ENCODE data around the gene TPP2. TPM values are rescaled to one million over a fixed set of nuclear protein-coding genes. Genes with fewer than 3 reads are reported as not detected.

Gene TPP2
- total RNA-seq, 2 donors from 2014 or later = 60.2 to 99.3 TPM

DNA sequence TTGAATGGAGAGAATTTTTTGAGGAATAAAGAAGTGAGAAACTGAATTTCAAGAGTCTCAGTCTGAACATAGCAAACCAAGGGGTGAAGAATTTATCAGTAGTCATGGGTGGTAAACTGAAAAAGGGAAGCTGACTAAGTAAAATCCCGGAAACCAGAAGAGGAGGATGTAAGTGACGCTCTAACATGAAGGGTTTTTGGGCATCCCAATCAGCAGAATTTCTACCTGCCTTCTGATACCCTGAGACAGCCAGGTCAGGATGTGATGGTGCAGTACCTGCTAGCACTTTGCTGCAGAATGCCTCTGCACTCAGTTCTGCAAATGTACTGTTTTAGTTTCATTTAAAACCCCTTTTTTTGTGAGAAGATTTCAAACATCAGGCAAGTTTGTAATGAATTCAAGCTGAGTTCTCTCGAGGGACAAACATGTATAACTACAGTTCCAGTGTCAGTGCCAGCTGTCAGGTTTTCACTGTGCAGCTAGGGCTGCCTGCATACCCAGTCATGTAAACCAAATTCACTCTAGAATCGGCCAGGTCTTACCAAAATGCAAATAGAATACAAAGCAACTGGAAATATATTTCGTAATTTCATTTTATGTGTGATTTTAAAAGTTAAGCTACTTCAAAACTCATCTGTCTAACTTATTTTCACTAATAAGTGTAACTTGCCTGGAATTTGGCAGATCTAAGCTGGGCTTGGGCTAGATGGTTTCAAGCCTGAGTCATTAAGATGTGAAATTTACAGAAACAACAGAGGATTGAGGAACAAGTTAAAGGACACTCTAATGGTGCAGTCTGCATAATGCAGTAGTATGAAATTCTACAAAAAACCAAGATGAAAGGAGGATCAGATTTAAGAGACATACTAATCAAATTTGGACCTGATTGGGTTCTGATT, 84.3 kb downstream of the TPP2 start:
- H3K27ac Mint-ChIP-seq = peak overlapping the region; percentile 26 to 73
- peak overlapping the region; percentile 21 for H3K4me3 Mint-ChIP-seq

DNA sequence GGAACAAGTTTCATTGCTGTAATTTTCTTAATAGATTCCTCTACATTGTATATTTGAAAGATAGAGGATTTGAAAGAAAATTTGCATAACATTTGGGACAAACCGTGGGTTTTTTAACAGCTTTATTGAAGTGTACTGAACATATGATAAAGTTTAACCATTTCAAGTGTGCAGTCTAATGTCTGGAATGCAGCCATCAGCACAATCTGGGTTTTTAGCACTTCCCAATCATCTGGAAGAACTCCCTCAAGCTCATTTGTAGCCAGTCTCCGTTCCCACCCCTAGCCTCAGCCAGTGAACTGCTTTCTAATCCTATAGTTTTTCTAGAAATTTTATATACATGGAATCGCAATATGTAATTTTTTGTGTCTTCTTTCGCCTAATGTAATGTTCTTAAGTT, 85.4 kb downstream of the TPP2 start:
- Mint-ChIP-seq H3K4me1 (ENCODE audit: low read depth in 2 of 2) (peaks cover 31 to 32% of the 10 kb centered on the region in 2 donors), H3K27me3 (no peaks in the 10 kb centered on the region), H3K27ac (no peak overlapping the region), H3K36me3 (peaks cover 14% of the 10 kb centered on the region), H3K4me3 (no peak overlapping the region), H3K9me3 (no peaks in the 10 kb centered on the region)
- no peak for ATAC-seq
- DNase-seq (ENCODE audit: low spot score) = no peak

More for the DNA sequence above, 84.3 kb downstream of the TPP2 start:
- Mint-ChIP-seq H3K9me3 (no peaks in the 10 kb centered on the region), H3K27me3 (no peaks in the 10 kb centered on the region), H3K36me3 (peaks cover 16% of the 10 kb centered on the region), H3K4me1 (ENCODE audit: low read depth in 2 of 2) (peaks cover 28 to 32% of the 10 kb centered on the region in 2 donors)
- DNase-seq (ENCODE audit: low spot score) (no peak), ATAC-seq (peak in 1 of 2 donors; percentile 68)

GRCh38 chr13:102682727-102683126, 85.9 kb downstream of the TPP2 start:
- Mint-ChIP-seq H3K27me3 (no peaks in the 10 kb centered on the region), H3K27ac (no peak overlapping the region), H3K4me3 (no peak overlapping the region), H3K36me3 (peaks cover 9% of the 10 kb centered on the region), H3K9me3 (no peaks in the 10 kb centered on the region), H3K4me1 (ENCODE audit: low read depth in 2 of 2) (peaks cover 31 to 32% of the 10 kb centered on the region in 2 donors)
- no peak for DNase-seq (ENCODE audit: low spot score)
- peak in 1 of 2 donors; percentile 61 for ATAC-seq

- ATAC-seq (no peak), DNase-seq (ENCODE audit: low spot score) (no peak)
- H3K9me3 Mint-ChIP-seq = no peaks in the 10 kb centered on the region
- H3K36me3 Mint-ChIP-seq = peaks cover 6% of the 10 kb centered on the region
- H3K27ac Mint-ChIP-seq = no peak overlapping the region
- H3K4me3 Mint-ChIP-seq = no peak overlapping the region
- peaks cover 32 to 37% of the 10 kb centered on the region in 2 donors for H3K4me1 Mint-ChIP-seq (ENCODE audit: low read depth in 2 of 2)
- peaks cover 0 to 4% of the 10 kb centered on the region in 2 donors for H3K27me3 Mint-ChIP-seq
These were observed 86.9 kb downstream of the TPP2 start for GRCh38 chr13:102683637-102684036.

GRCh38 chr13:102686024-102686423, 89.2 kb downstream of the TPP2 start:
- DNase-seq (ENCODE audit: low spot score) = no peak
- no peak overlapping the region for H3K27ac Mint-ChIP-seq
- no peak for ATAC-seq
- no peaks in the 10 kb centered on the region for H3K9me3 Mint-ChIP-seq
- no peaks in the 10 kb centered on the region for H3K36me3 Mint-ChIP-seq
- H3K27me3 Mint-ChIP-seq = peaks cover 0 to 8% of the 10 kb centered on the region in 2 donors
- H3K4me1 Mint-ChIP-seq (ENCODE audit: low read depth in 2 of 2) = peaks cover 16 to 33% of the 10 kb centered on the region in 2 donors
- no peak overlapping the region for H3K4me3 Mint-ChIP-seq

DNA sequence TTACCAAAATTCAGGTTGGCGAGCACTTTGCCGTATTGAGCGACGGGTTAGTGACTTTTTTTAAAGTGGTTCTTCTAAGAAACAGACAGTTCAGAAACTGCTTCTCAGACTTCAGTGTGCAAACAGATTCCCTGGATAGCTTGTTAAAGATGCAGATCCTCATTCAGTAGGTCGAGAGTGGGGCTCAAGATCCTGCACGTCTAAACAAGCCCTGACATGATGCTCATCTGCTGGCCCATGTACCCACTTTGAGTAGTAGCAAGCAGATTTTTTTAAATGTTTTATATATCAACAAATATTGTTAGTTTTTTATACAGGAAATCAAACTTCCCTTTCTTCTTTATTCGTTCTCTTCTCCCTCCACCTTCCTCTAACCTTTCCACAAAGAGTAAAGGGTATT, 90.7 kb downstream of the TPP2 start:
- Mint-ChIP-seq H3K9me3 (no peaks in the 10 kb centered on the region), H3K4me3 (no peak overlapping the region), H3K27me3 (peaks cover 8 to 13% of the 10 kb centered on the region in 2 donors), H3K27ac (no peak overlapping the region), H3K36me3 (no peaks in the 10 kb centered on the region), H3K4me1 (ENCODE audit: low read depth in 2 of 2) (peaks cover 7 to 25% of the 10 kb centered on the region in 2 donors)
- DNase-seq (ENCODE audit: low spot score) = no peak
- ATAC-seq = no peak

DNA sequence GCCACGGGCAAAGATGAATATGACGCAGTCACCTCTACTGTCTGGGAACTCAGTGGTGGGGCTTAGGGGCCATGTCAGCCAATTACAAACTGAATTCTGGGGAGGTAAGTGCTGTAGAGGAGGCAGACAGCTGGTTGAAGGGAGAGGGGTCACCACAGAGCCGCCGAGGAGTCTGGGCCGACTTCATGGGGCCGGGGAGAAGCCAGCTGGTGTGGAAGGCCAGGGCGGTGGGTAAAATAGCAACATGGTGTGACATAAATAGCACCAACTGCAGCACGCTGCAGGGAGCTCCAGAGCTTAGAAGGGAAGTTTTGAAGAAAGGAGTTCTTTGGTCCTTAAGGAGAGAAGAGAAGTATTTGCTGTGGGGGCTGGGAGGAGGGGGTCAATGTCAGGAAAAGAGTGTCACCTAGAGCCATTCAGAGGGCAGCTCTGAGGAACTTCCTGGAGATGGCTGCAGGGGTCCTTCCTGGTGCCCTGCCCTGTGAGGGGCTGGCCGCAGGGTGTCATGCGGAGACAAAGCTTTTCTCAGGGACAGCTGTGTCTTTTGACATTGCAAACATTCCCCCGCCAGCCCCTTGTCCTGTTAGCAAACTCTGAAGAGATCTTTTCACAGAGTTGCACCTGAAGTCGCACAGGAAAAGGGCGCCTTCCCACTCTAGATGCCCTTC, 91.7 kb downstream of the TPP2 start:
- Mint-ChIP-seq H3K9me3 (no peaks in the 10 kb centered on the region), H3K36me3 (no peaks in the 10 kb centered on the region), H3K4me1 (ENCODE audit: low read depth in 2 of 2) (peaks cover 0 to 16% of the 10 kb centered on the region in 2 donors), H3K27me3 (peaks cover 16 to 17% of the 10 kb centered on the region in 2 donors), H3K27ac (no peak overlapping the region), H3K4me3 (no peak overlapping the region)
- ATAC-seq (no peak), DNase-seq (ENCODE audit: low spot score) (no peak)

DNA sequence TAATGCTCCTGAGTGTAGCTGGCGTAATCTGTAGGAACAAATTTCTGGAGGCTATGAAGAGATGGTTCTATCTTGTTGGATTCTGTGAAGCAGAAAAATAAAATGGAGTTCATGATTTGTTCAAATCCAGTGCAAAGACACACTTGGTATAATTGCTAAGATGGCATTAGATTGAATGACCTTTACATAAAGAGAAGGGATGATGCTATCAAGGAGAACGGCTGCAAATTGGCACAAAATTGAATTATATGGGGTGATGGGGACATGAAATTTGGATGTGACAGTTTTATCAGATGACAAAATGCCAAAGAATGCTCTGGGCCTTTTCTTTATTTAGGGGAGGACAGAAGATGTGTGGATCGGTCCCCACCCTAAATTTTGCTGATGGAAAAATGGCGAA, 94.1 kb downstream of the TPP2 start:
- Mint-ChIP-seq H3K4me1 (ENCODE audit: low read depth in 2 of 2) (peaks cover 0 to 13% of the 10 kb centered on the region in 2 donors), H3K27ac (no peak overlapping the region), H3K4me3 (no peak overlapping the region), H3K36me3 (no peaks in the 10 kb centered on the region), H3K27me3 (peaks cover 27 to 28% of the 10 kb centered on the region in 2 donors), H3K9me3 (no peaks in the 10 kb centered on the region)
- no peak for DNase-seq (ENCODE audit: low spot score)
- ATAC-seq = no peak

- no peaks in the 10 kb centered on the region for H3K36me3 Mint-ChIP-seq
- peaks cover 0 to 8% of the 10 kb centered on the region in 2 donors for H3K4me1 Mint-ChIP-seq (ENCODE audit: low read depth in 2 of 2)
- ATAC-seq = no peak
- H3K4me3 Mint-ChIP-seq = no peak overlapping the region
- H3K9me3 Mint-ChIP-seq = no peaks in the 10 kb centered on the region
- peaks cover 27 to 28% of the 10 kb centered on the region in 2 donors for H3K27me3 Mint-ChIP-seq
- no peak for DNase-seq (ENCODE audit: low spot score)
- H3K27ac Mint-ChIP-seq = no peak overlapping the region
These were observed 95.7 kb downstream of the TPP2 start for GRCh38 chr13:102692491-102692826.

GRCh38 chr13:102693250-102693649, 96.5 kb downstream of the TPP2 start:
- ATAC-seq (no peak), DNase-seq (ENCODE audit: low spot score) (no peak)
- Mint-ChIP-seq H3K9me3 (peaks cover under 1% of the 10 kb centered on the region), H3K27ac (no peak overlapping the region), H3K27me3 (peaks cover 27 to 29% of the 10 kb centered on the region in 2 donors), H3K4me1 (ENCODE audit: low read depth in 2 of 2) (peaks cover 0 to 6% of the 10 kb centered on the region in 2 donors), H3K4me3 (no peak overlapping the region), H3K36me3 (peaks cover 2% of the 10 kb centered on the region)

- DNase-seq (ENCODE audit: low spot score) (no peak), ATAC-seq (no peak)
- H3K4me3 Mint-ChIP-seq = no peak overlapping the region
- no peak overlapping the region for H3K27ac Mint-ChIP-seq
- H3K36me3 Mint-ChIP-seq = peaks cover 7% of the 10 kb centered on the region
- peaks cover 4% of the 10 kb centered on the region for H3K9me3 Mint-ChIP-seq
- peaks cover 0 to under 1% of the 10 kb centered on the region in 2 donors for H3K4me1 Mint-ChIP-seq (ENCODE audit: low read depth in 2 of 2)
- H3K27me3 Mint-ChIP-seq = peaks cover 30 to 34% of the 10 kb centered on the region in 2 donors
These were observed 97.0 kb downstream of the TPP2 start for GRCh38 chr13:102693776-102694175.

DNA sequence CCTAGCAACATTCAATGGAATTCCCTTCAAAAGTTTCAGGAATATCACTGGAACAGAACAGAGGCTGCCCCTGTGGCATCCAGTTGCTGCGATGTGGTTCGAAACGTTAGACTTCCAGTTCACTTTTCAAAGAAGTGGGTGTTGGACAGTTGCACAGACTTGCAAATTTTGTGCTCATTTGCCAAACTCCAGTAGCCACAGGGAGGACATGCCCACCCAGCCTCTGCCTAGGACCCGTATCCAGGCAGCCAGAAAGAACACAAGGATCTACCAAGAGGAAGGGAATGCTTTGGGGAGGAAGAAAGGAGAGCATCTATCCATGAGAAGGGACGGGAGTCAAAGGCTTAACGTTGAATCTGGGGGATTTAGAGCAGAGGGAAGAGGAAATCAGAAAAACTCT, 98.2 kb downstream of the TPP2 start, which contains the start of gene METTL21C:
METTL21C (minus strand) TSS at position 108 of the 400 bp plus-strand sequence. CDS start 546 bp downstream, outside the sequence.
- Mint-ChIP-seq H3K36me3 (peaks cover 8% of the 10 kb centered on the region), H3K27ac (no peak within 1 kb of the TSS), H3K4me3 (no peak within 1 kb of the TSS), H3K27me3 (peaks cover 32 to 36% of the 10 kb centered on the region in 2 donors), H3K4me1 (ENCODE audit: low read depth in 2 of 2) (no peaks in the 10 kb centered on the region), H3K9me3 (peaks cover 4% of the 10 kb centered on the region)
- no peak for DNase-seq (ENCODE audit: low spot score)
- no peak for ATAC-seq

- Mint-ChIP-seq H3K4me3 (no peak overlapping the region), H3K9me3 (peaks cover 4% of the 10 kb centered on the region), H3K36me3 (peaks cover 8% of the 10 kb centered on the region), H3K27me3 (peaks cover 28 to 35% of the 10 kb centered on the region in 2 donors), H3K4me1 (ENCODE audit: low read depth in 2 of 2) (no peaks in the 10 kb centered on the region), H3K27ac (no peak overlapping the region)
- DNase-seq (ENCODE audit: low spot score) = no peak
- ATAC-seq = no peak
These were observed 99.7 kb downstream of the TPP2 start for GRCh38 chr13:102696465-102696864.

- Mint-ChIP-seq H3K27ac (no peak overlapping the region), H3K4me1 (ENCODE audit: low read depth in 2 of 2) (no peaks in the 10 kb centered on the region), H3K9me3 (peaks cover 4% of the 10 kb centered on the region), H3K36me3 (peaks cover 8% of the 10 kb centered on the region), H3K4me3 (no peak overlapping the region), H3K27me3 (peaks cover 23 to 28% of the 10 kb centered on the region in 2 donors)
- ATAC-seq = no peak
- no peak for DNase-seq (ENCODE audit: low spot score)
These were observed 100.5 kb downstream of the TPP2 start for GRCh38 chr13:102697264-102697663.

Data from natural killer cell treated with Interleukin-12 subunit alpha and Interleukin-12 subunit beta and Interleukin-15 and Interleukin-18, amount 100 ng/mL, for 72 hours (primary cell).